WTC11 (cell line): ENCODE measurements around the gene UPP1. TPM values are rescaled to one million over a fixed set of nuclear protein-coding genes. Genes with fewer than 3 reads are reported as not detected.

Source experiments
- ATAC-seq: fragments of 200-7000 bp; cut with Tn5 transposase; 2 replicates; pipeline ENCODE4 v1.10.0; 2021; ENCODE audit warnings: mild to moderate bottlenecking, moderate library complexity
- CTCF ChIA-PET: fragments of 300-600 bp; sonication (Branson Sonifier 250); formaldehyde crosslinking; loops from one replicate; lab custom pipeline; 2021; ENCODE audit warnings: antibody characterized with exemption; lab: Charles Lee
- POLR2A ChIA-PET: fragments of 350-600 bp; sonication (Branson Sonifier 250); formaldehyde crosslinking; loops from one replicate; lab custom pipeline; 2021; ENCODE audit warnings: antibody characterized with exemption; lab: Charles Lee
- DNase-seq: peaks from one replicate; pipeline ENCODE4 v3.0.0; 2021; ENCODE audit warnings: low spot score
- H3K27ac Mint-ChIP-seq: 2 replicates; pipeline ENCODE4 v1.8.0; 2021; ENCODE audit warnings: mixed read lengths
- H3K27me3 Mint-ChIP-seq: 2 replicates; pipeline ENCODE4 v1.8.0; 2021; ENCODE audit warnings: low read depth, mild to moderate bottlenecking, moderate library complexity, mixed read lengths
- H3K36me3 Mint-ChIP-seq: 2 replicates; pipeline ENCODE4 v1.8.0; 2021; ENCODE audit warnings: mixed read lengths
- H3K4me1 Mint-ChIP-seq: 2 replicates; pipeline ENCODE4 v1.8.0; 2022; ENCODE audit warnings: mixed read lengths
- H3K4me3 Mint-ChIP-seq: 2 replicates; pipeline ENCODE4 v1.8.0; 2021; ENCODE audit warnings: mild to moderate bottlenecking, moderate library complexity, mixed read lengths
- H3K9me3 Mint-ChIP-seq: 2 replicates; pipeline ENCODE4 v1.8.0; 2021; ENCODE audit warnings: mixed read lengths
- ATF6 ChIP-seq: sonication (generic); formaldehyde crosslinking; IDR thresholded peaks from 2 replicates; pipeline ENCODE4 v1.8.1; 2023; ENCODE audit warnings: mild to moderate bottlenecking, missing genetic modification reagents
- ETV6 ChIP-seq: sonication (generic); formaldehyde crosslinking; IDR thresholded peaks from 2 replicates; pipeline ENCODE4 v1.8.1; 2022; ENCODE audit warnings: mild to moderate bottlenecking, missing genetic modification reagents
- FOXP1 ChIP-seq: sonication (generic); formaldehyde crosslinking; IDR thresholded peaks from 2 replicates; pipeline ENCODE4 v1.8.0; 2022; ENCODE audit warnings: missing genetic modification reagents, mild to moderate bottlenecking, moderate library complexity, borderline replicate concordance
- GABPB1 ChIP-seq: sonication (generic); formaldehyde crosslinking; IDR thresholded peaks from 2 replicates; pipeline ENCODE4 v1.8.1; 2023; ENCODE audit warnings: mild to moderate bottlenecking, missing genetic modification reagents
- GTF2I ChIP-seq: fragments of 250-450 bp; sonication (Bioruptor Pico); conservative IDR thresholded peaks from 2 replicates; pipeline ENCODE4 v1.4.0; 2021; ENCODE audit warnings: mild to moderate bottlenecking
- MXD4 ChIP-seq: fragments of 250-450 bp; sonication (Bioruptor Pico); IDR thresholded peaks from 2 replicates; pipeline ENCODE4 v1.8.0; 2021; ENCODE audit warnings: mild to moderate bottlenecking, moderate library complexity, borderline replicate concordance
- NFE2L1 ChIP-seq: sonication (generic); formaldehyde crosslinking; IDR thresholded peaks from 2 replicates; pipeline ENCODE4 v1.8.1; 2023; ENCODE audit warnings: missing genetic modification reagents
- OVOL2 ChIP-seq: fragments of 250-450 bp; sonication (Bioruptor Pico); IDR thresholded peaks from 2 replicates; pipeline ENCODE4 v1.9.0; 2021; ENCODE audit warnings: mild to moderate bottlenecking, borderline replicate concordance
- SP1 ChIP-seq: sonication (generic); formaldehyde crosslinking; conservative IDR thresholded peaks from 2 replicates; pipeline ENCODE4 v1.8.1; 2022; ENCODE audit warnings: missing genetic modification reagents
- TEAD4 ChIP-seq: sonication (generic); formaldehyde crosslinking; IDR thresholded peaks from 2 replicates; pipeline ENCODE4 v1.8.0; 2022; ENCODE audit warnings: mild to moderate bottlenecking, missing genetic modification reagents
- ZNF232 ChIP-seq: sonication (generic); formaldehyde crosslinking; IDR thresholded peaks from 2 replicates; pipeline ENCODE4 v1.8.0; 2022; ENCODE audit warnings: mild to moderate bottlenecking, missing genetic modification reagents
- ZNF425 ChIP-seq: fragments of 250-450 bp; sonication (Bioruptor Pico); conservative IDR thresholded peaks from 2 replicates; pipeline ENCODE4 v1.9.0; 2021; ENCODE audit warnings: mild to moderate bottlenecking
- ZNF512 ChIP-seq: sonication (generic); formaldehyde crosslinking; IDR thresholded peaks from 2 replicates; pipeline ENCODE4 v1.8.1; 2022; ENCODE audit warnings: missing genetic modification reagents, borderline replicate concordance
- ZNF532 ChIP-seq: fragments of 250-450 bp; sonication (Bioruptor Pico); IDR thresholded peaks from 2 replicates; pipeline ENCODE4 v1.9.0; 2021; ENCODE audit warnings: mild to moderate bottlenecking, borderline replicate concordance
- total RNA-seq: library from RNA; stranded (reverse); gene quantifications from 3 replicates; pipeline ENCODE4 v1.2.3, GENCODE V29; 2021

The UPP1 gene
- total RNA-seq, 1 experiment from 2014 or later: 55.6 TPM

GRCh38 chr7:48139459-48139858, 50.4 kb downstream of the UPP1 start:
- DNase-seq (peak; percentile 44), ATAC-seq (peak; percentile 47; the same call in 1 of the 2 replicates)
- Mint-ChIP-seq H3K4me1 (peaks cover 29% of the 10 kb centered on the region), H3K27me3 (no peaks in the 10 kb centered on the region; the same call in 1 of the 2 replicates), H3K27ac (no peak overlapping the region), H3K9me3 (peaks cover 52% of the 10 kb centered on the region), H3K36me3 (peaks cover 55% of the 10 kb centered on the region), H3K4me3 (no peak overlapping the region)
- TF ChIP-seq NFE2L1 (CRISPR knock-in tag): no peak
- TF ChIP-seq ETV6 (CRISPR knock-in tag): no peak
- TF ChIP-seq MXD4 (CRISPR knock-in tag): no peak
- no peak for TF ChIP-seq GTF2I
- TF ChIP-seq ZNF232: no peak
- no peak for TF ChIP-seq ZNF512 (CRISPR knock-in tag)
- ChIA-PET POLR2A (no interaction called here), CTCF (interaction anchor here (1.0 to 1.2 kb wide), 3 partner anchors 12 to 15 kb away, joined by 3 to 5 read pairs (median 4); no protein-coding TSS in a partner anchor)

- H3K4me3 Mint-ChIP-seq: no peak overlapping the region
- H3K9me3 Mint-ChIP-seq: peaks cover 57% of the 10 kb centered on the region
- TF ChIP-seq ATF6 (CRISPR knock-in tag) (no peak), GABPB1 (CRISPR knock-in tag) (peak; percentile 67), ZNF425 (CRISPR knock-in tag) (no peak)
- CTCF ChIA-PET: interaction anchor here (1.1 kb wide), 2 partner anchors 15 to 151 kb away, joined by 3 to 6 read pairs; no protein-coding TSS in a partner anchor
- no peak overlapping the region for H3K27ac Mint-ChIP-seq
- H3K4me1 Mint-ChIP-seq: peaks cover 30% of the 10 kb centered on the region
- H3K36me3 Mint-ChIP-seq: peaks cover 62% of the 10 kb centered on the region
- no peak for DNase-seq
- H3K27me3 Mint-ChIP-seq: no peaks in the 10 kb centered on the region; the same call in 1 of the 2 replicates
- ATAC-seq: no peak
- POLR2A ChIA-PET: no interaction called here
Measured at GRCh38 chr7:48140001-48140681, 51.1 kb downstream of the UPP1 start.

- Mint-ChIP-seq H3K27me3 (no peaks in the 10 kb centered on the region; the same call in 1 of the 2 replicates), H3K27ac (no peak overlapping the region), H3K9me3 (peaks cover 62% of the 10 kb centered on the region), H3K4me3 (no peak overlapping the region), H3K4me1 (peaks cover 44% of the 10 kb centered on the region), H3K36me3 (peaks cover 58% of the 10 kb centered on the region)
- DNase-seq (no peak), ATAC-seq (no peak)
- POLR2A ChIA-PET: no interaction called here
- CTCF ChIA-PET: interaction anchor here (1.1 kb wide), 1 partner anchor 150 kb away, joined by 3 read pairs; no protein-coding TSS in a partner anchor
- no peak for TF ChIP-seq FOXP1 (CRISPR knock-in tag)
- TF ChIP-seq OVOL2 (CRISPR knock-in tag): no peak
- TF ChIP-seq, all 79 proteins: peak for 0
Measured at GRCh38 chr7:48141521-48141920, 52.5 kb downstream of the UPP1 start.

- TF ChIP-seq SP1 (CRISPR knock-in tag) (no peak), TEAD4 (CRISPR knock-in tag) (no peak), ZNF532 (no peak), GABPB1 (CRISPR knock-in tag) (peak; percentile 56; the same call in 1 of the 2 replicates)
- TF ChIP-seq, all 79 proteins: peak for 1
- ChIA-PET POLR2A (no interaction called here), CTCF (interaction anchor here (0.8 kb wide), 1 partner anchor 161 kb away, joined by 3 read pairs; no protein-coding TSS in a partner anchor)
- Mint-ChIP-seq H3K36me3 (peaks cover 49% of the 10 kb centered on the region), H3K27me3 (no peaks in the 10 kb centered on the region; the same call in 1 of the 2 replicates), H3K4me3 (no peak overlapping the region), H3K27ac (no peak overlapping the region), H3K9me3 (peaks cover 57% of the 10 kb centered on the region), H3K4me1 (peaks cover 50% of the 10 kb centered on the region)
- DNase-seq: no peak
- ATAC-seq: no peak
Measured at GRCh38 chr7:48144291-48144768, 55.3 kb downstream of the UPP1 start.
